Stimulated activated CD8-positive, alpha-beta memory T cell treated with anti-CD3 and anti-CD28 coated beads, Interleukin-4, amount 100 ng/mL, for 24 hours (primary cell): ENCODE results near the gene FNDC3B.

Experiments used
- DNase-seq: peaks from one replicate; pipeline ENCODE4 v3.0.0-alpha.2; 2020; ENCODE audit warnings: low read depth

Gene FNDC3B

GRCh38 chr3:172094621-172095557 is 55.5 kb downstream of the FNDC3B start:
- DNase-seq: no peak

DNA sequence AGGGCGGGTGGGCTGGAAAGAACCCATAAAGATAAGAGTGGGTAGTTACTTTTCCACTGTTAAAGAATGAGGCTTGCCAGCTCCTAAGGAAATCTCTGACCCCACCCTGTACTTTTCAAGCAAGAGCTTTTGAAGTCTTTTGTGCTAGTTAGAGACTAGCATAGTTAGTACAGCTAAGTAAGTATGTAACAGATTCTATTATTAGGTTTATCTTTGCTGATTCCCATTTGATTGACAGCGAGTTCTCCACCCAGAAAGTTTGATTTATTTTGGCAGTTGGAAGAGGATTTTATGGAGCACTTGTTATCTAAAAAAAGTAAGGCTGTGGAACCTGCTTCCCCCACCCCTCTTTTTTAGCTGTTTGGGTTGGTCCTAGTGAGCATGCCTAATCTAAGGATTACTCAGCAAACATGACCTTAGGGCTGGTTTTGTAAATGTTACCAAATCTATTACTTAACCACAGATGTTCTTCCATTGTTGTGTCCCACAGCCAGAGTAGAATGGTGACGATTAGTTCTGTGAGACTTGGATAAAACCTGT is 57.6 kb downstream of the FNDC3B start:
- DNase-seq: no peak

- DNase-seq: no peak
These were observed 58.2 kb downstream of the FNDC3B start for GRCh38 chr3:172097585-172097984.

GRCh38 chr3:172098698-172099494 is 59.5 kb downstream of the FNDC3B start:
- no peak for DNase-seq

DNA sequence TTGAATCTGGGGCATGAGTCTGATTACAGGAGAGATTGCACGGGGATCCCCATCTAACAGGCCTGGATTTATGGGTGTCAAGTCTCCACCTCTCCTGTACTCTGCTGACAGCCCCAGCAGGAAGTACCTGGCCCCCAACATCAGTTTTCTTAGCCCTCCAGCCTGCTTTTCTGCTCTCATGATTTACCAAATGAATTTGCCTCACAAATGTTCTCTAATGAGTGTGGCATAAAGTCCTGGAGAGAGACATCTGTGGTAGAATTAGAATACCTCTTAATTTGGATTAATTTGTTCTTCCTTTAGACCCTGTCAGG is 60.1 kb downstream of the FNDC3B start:
- DNase-seq: no peak

- no peak for DNase-seq
These were observed 61.1 kb downstream of the FNDC3B start for GRCh38 chr3:172100482-172100881.

DNA sequence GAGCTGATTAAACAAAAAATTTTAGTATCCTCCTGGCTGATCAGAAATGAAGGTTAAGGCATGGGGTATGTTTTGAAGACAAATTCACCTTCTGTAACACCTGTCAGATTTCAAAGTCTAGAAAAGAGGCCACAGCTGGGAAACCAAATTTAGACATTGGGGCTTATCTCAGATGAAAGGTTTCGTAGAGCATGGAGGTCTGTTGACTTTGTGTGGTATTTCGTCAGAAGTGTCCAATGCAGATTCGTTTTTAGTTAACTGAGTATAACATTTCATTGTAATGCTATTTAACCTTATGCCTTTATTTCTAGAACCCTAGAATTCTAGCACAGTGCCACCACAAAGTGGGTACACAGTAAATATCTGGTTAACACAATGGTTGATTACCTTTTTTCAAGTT is 61.7 kb downstream of the FNDC3B start:
- no peak for DNase-seq

DNA sequence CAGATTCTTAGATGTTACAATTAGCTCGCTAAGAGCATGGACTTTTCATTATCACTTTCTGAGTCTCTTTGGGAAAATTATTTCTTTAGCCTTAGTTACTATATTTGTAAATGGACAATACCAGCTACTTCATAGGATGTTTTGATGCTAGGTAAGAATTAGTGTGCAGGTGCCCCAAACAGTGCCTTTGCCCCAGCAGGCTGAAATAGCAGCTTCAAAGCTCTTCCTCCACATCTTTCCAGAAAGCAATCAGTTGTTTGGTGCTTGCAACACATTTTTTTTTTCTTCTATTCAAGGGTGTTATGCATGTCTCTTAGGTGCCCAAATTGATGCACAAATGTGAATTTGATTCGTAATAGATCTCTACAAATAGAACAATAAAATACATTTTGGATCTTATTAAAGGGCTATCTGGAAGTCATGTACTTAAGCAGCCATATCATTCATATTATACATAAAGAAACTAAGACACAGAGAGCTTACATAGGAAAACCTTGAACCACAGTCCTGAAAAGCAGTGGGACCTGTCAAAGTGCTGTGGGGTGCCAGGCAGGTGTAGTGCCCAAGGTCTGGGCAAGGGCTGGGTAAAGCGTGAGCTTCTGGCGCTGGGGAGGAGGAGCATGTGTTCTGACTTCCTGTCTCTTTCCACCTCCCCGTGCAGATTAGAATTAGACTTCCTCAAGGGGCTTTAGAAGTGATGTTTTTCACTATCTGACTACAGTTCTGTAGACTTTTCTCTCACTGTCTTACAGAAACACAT is 62.9 kb downstream of the FNDC3B start:
- no peak for DNase-seq

GRCh38 chr3:172102883-172103310 is 63.5 kb downstream of the FNDC3B start:
- no peak for DNase-seq

GRCh38 chr3:172103724-172104123 is 64.3 kb downstream of the FNDC3B start:
- no peak for DNase-seq

GRCh38 chr3:172104471-172105072 is 65.2 kb downstream of the FNDC3B start:
- DNase-seq: no peak

GRCh38 chr3:172106037-172106954 is 66.9 kb downstream of the FNDC3B start:
- DNase-seq: no peak

- DNase-seq: peak; percentile 58
These were observed 67.6 kb downstream of the FNDC3B start for GRCh38 chr3:172106989-172107388.

- peak; percentile 30 for DNase-seq
These were observed 68.0 kb downstream of the FNDC3B start for GRCh38 chr3:172107403-172107802.

DNA sequence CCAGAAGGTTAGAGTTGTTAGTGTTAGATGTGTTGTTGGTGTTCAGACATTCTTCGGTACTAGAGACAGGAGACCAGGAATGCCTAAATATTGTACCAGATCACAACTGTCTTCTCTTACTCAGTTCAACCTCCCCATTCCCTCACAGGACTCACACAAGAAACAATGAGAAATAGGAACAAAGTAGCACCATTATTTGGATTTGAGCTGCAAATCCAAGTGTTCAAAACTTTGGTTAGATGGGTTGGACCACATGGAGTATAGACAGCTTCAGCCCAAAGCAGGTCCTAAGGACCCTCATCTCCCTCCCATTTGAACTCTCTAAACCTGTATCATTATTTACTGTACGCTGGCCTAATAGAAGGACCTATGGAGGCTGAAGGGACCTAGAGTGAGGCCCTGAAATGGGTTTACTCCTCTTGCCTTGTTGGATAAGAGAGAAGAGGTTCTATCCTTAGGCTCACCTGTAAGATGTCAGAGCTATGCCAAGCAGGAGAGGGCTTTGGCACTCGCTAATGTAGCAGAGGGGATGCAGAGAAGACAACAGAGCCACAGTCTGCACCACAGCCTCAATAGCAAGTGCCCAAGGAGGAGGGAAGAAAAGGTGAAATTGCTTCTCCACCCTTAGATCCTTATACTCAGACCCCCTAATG is 70.9 kb downstream of the FNDC3B start:
- no peak for DNase-seq

DNA sequence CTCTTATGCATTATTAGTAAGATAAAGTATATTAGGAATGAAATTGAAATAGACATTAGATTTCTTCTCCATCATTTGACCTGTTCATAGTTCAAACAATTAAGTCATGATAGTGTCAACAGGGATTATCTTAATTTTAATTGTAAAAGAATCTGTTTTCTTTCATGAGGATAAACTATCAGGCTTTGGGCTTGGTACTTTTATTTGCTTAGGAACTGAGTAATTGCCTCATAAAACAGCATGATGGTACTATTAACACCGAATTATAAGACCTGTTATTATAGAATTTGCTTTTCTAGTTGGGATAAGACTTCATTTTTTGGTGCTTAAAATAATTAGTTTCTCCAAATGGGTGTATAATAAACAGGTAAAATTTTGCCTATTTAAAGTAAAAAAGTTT is 71.8 kb downstream of the FNDC3B start:
- DNase-seq: no peak

- no peak for DNase-seq
These were observed 72.8 kb downstream of the FNDC3B start for GRCh38 chr3:172112078-172112733.

GRCh38 chr3:172112734-172113120 is 73.3 kb downstream of the FNDC3B start:
- no peak for DNase-seq

DNA sequence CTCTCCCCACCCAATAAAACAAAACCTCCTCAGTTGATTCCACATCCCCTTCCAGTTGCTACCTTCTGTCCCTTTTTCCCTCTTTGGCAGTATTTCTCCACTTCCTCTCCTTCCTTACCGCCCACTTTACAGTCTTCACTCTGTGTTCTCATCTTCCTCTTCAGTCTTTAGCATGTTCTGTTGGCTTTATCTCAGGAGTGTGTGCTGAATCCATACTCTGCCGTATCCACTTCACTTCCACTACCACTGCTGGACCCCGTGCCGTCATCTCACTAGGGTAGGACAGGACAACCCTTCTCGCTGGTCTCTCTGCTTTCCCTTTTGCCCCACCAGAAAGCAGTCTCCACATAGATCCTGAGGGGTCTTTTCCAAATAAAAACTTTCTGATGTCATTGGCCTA is 74.3 kb downstream of the FNDC3B start:
- DNase-seq: no peak

DNA sequence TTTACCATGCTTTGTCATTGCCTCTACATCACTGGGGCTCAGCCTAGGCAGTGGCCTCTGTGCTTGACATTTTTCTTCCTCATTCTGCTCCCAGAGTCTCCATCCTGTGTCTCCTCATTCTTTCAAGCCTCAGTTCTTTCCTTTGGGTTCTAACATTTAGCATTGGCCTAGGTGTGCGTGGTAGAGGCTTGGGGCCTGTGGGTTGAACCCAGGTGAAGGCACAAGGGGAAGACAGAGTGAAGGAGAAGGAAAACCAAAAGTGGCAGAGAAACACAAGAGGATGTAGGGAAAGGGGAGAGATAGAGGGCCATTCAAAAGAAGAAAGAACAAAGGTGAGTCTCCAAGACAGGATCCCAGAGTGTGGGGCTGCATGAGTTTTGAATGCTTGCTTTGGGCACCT is 75.7 kb downstream of the FNDC3B start:
- no peak for DNase-seq
